ENCODE measurements around the gene SCLY.
"Not testable (repeated sequence)": the region's sequence is repeated elsewhere in the genome, so short reads cannot be mapped to it uniquely, and the experiment has no call there.

The SCLY gene, protein sequence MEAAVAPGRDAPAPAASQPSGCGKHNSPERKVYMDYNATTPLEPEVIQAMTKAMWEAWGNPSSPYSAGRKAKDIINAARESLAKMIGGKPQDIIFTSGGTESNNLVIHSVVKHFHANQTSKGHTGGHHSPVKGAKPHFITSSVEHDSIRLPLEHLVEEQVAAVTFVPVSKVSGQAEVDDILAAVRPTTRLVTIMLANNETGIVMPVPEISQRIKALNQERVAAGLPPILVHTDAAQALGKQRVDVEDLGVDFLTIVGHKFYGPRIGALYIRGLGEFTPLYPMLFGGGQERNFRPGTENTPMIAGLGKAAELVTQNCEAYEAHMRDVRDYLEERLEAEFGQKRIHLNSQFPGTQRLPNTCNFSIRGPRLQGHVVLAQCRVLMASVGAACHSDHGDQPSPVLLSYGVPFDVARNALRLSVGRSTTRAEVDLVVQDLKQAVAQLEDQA

DNA sequence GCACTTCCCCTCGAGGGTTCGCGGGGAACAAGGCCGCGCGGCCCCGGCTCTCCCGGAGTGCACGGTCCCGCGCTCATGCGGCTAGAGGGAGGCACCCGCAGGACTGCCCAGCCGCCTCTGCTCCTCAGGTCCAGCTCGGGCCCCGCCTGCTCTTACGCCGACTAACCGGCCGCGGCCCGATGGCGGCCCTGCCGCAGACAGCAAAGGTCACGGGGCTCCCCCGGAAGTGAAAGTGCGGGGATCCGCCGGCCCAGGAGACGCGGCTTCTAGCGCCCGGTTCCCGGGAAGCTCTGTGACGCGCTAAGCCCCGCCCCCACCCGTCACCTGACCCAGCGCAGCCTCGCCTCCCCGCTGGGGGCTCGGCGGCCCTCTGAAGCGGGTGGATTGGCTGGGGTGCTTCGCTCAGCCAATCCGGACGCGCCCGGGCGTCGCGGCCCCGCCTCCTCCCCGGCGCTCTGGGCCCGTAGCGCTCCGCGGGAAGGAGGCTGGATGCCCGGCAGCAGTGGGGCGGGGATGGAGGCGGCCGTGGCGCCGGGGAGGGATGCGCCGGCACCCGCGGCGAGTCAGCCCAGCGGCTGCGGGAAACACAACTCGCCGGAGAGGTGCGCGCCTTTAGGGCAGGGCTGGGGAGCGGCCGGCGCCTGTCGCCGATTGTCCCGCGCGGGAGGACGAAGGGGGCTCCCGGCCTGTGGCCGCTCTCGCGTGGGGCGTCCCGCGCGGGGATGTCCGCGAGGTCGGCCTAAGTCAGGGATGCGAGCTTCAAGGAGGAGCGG, at the start of gene SCLY:
Gene SCLY (plus strand): TSS at position 460 of the 773 bp plus-strand sequence. CDS start 54 bp downstream, at position 514.
- peak; percentile 95 for DNase-seq

DNA sequence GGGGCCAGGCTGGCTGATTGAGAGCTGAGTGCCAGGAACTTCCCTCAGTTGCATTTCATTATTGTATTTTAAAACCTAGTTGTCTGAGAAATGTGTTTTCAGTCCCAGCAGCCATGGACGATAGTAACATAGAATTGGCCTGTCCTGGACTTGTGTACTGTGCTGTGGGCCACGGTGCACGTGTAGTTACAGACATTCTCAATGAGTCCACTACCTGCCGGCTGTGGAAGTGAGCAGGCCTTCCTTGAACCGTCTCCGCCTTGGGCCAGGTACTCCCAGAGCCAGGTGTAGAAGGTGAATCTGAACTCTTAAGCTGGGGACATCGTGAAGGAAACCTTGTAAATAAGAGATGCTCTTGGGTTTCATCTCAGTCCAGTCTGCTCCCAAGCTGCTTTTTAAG, 47.0 kb upstream of the SCLY start:
- DNase-seq: no peak

DNA sequence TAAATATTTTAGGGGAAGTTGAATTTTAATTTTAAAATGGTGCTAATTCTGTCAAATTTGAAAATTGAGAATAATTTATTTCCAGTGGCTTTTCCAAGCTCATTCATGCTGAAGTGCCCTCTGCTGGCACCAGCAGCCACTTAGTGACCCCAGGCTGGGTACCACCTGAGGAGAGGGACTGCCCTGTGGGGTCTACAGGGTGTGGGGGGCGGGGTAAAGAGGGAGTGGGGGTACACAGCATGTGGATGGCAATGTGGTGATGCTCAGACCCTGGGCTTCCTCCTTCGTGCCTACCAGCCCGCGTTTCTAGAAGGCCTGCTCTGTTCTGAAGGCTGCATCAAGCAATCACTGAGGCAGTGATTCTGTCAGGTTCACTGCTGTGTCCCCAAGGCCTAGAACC, 45.1 kb upstream of the SCLY start:
- no peak for DNase-seq

DNA sequence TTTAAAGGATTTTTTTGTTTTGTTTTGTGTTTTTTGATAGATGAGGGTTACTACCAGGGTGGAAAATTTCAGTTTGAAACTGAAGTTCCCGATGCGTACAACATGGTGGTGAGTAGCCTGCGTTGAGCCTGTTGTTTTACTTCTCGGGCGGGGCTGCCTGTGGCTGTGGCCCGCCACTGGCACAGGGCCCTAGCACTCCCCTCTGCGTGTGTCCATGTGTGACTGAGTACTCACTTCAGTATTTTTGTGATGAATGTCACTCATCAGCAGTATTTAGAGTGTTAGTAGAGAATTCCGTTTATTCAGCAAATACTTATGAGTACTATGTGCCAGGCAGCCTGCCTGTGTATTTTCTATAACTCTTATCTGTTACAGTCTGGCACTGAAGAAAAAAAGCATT, 44.3 kb upstream of the SCLY start:
- DNase-seq: no peak

DNA sequence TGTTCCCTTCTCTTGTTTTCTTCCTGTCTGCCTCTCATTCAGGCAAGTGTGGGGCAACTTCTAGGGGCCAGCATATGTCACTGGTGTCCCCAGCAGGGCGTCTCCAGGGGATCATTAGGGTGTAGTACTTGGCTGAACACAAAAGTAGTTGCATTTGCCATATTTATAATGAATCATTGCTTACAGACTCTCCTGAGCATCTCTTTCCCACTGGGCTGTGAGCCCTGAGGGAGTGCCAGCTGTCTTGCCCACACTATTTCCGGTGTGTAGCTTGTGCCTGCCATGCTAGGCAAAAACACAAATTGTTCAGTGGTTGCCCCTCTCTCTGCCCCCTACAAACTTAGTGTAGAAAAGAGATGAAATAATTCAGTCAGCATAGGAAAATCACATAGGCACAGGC, 40.8 kb upstream of the SCLY start:
- DNase-seq: no peak

DNA sequence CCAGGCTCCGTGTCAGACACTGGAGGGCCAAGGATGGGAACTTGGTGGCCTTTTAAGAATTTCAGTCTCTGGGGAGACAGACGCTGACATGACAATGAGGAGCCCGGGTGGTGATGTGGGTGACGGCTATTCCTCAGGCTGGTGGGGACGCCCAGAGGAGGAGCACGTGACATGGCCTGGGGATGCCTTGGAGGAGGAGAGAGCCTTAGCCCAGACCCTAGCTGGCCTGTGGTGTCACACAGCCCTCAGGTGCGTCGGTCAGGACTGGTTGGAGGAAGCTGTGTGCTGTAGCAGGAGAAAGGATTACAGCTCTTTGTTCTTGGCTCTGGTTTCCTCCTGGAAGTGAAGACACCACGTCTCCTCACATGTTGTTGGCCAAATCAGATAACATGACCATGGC, 40.0 kb upstream of the SCLY start:
- no peak for DNase-seq

DNA sequence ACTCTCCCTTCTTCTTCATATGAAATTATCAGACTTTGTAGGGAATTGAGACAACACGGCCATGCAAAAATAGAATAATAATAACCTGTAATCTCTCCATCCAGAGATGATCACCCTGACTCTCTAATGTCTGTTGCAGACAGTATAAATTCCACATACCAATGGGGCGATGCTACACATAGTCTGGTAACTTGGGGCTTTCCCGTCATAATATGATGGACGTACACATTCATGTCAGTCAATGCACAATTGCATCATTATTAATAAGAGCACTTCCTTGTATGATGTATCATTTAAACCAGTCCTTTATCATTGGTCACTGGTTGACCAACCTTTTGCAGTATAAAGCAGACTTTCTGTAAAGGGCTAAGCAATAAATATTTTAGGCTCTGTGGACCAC, 39.5 kb upstream of the SCLY start:
- no peak for DNase-seq

DNA sequence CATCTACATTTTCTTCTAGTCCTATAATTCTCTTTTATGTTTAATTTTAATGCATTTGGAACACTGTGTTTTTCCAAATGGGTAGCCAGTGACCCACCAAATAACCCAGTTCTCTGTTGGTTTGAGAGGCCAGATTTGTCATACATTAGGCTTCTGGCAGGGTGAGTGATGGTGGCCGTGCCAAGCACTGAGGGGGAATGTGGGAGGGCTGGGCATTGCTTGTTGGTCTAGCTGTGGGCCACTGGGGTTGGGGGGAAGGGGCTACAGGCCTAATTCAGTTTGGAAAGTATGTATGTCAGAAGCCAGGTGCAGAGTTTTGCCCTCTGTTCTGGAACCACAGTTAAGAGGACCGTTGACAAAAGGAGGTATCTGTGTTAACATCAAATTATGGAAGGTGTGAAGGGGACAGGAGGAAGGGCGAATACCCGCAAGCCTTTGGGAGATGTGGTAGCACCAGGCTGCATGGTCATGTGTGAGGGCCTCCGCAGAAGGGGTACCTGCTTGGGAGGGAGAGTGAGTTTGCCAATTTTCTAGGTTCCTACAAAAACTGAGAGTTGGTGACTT, 38.1 kb upstream of the SCLY start:
- DNase-seq: no peak

DNA sequence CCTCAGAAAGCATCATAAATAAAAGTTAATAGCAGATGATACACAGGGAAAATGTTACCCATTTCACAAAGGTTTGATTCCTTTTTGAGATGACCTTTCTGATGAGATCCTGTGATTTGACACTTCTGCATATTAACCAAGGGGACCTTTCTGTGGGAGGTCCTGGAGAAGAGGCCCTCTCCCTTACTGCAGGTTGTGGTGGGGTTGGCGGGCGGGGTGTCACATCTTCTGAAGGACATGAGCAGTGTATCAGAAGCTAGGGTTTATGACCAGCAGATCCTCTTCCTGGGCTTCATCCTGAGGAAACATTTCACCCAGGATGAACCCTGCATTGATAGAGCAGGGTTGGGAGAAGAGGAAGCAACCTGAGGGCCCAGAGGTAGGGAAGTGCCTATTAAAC, 37.2 kb upstream of the SCLY start:
- no peak for DNase-seq

DNA sequence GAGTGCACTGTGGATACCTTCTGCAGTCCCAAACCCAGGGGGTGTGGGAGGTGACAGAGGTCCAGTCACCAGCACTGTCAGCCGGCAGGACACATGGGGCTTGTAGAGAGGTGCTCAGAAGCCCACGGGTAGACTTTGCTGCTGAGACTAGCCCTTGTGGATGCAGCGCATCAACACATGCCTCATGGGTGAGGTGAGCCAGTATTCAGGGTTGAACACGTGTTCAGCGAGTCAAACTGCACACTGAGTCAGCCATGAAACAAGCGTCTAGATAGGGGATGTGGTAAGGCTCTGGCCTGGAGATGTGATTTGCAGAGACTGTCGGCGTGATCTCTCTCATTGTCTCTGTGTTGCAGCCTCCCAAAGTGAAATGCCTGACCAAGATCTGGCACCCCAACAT, 35.8 kb upstream of the SCLY start:
- peak; percentile 68 for DNase-seq

DNA sequence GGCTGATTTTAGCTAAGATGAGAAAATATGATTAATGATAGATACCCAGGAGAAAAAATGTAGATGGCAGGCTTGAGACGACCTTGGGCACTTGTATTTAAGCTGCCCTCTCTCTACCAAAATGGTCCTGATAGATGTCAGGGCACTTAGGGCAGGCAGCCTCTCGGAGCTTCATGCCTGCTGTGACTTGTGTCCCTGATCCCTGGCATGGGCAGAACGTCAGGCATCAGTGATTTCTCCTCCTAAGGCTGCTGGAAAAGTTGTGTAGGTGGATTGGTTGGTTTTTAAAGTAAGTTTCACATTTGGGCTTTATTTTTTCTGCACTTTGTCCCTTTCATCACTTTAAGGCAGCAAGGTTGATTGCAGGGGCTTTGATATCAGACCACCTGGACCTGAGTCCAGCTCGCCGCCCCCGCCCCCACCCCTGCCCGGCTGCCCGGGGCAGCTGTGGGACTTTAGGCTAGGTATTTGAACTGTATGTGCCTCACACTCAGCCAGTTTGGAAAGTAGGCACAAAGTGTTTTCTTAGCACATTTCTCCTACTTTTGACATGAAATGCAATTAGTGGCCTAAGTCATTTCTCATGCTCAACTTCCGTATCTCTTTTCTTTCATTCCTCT, 35.0 kb upstream of the SCLY start:
- no peak for DNase-seq

DNA sequence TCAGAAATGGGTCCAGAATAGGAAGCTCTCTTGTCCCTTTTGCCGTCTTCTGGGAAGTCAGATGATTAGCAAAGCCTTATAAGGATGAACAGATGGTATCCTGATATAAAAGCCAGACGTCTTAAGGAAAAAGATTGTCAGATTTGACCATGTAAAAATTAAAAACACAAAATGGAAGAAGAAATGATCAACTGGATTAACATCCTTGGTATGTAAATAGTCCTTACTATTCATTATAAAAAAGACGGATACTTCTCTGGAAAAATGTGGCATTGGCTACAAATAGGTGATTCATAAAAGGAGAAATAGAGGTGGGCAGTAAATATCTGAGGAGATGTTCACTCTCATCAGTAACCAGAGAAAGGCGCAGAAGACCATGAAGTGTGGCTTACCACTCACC, 33.7 kb upstream of the SCLY start:
- DNase-seq: no peak

DNA sequence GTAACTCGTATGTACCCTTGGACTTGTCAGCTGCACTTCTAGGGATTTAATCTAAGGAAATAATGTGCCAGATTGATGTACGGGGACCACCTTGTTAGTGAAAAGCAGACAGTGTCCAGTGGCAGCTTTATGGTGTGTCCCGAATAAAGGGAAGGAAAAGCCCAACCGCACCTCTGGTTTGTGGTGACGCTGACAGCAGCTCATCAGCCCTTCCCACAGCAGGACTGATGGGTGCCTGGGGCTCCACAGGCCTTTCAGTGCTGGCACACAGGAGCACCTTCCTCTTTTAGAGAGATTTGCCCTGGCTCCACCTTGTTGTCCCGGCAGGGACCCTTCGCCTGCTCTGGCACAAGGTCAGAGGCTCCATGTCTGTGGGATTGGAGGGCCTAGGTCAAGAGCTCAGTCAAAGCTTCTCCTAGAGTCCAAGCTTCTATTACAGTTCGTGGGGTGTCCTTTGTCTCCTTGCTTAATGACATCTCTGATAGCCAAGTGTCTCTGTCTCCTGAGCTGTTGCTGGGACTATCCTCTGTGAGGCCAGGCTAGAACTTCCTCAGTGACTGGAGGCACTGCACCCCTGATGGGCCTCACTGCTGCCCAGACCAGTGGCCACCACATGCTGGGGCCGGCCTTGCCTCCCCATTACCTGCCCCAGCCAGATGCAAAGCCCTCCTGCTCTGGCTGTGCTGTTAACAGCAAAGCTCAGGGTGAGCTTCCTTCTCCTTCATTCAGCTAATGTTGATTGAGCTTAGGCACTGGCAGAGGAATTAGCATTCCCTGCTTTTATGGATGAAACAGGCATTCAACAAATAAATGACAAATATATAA, 33.0 kb upstream of the SCLY start:
- DNase-seq: peak; percentile 68

DNA sequence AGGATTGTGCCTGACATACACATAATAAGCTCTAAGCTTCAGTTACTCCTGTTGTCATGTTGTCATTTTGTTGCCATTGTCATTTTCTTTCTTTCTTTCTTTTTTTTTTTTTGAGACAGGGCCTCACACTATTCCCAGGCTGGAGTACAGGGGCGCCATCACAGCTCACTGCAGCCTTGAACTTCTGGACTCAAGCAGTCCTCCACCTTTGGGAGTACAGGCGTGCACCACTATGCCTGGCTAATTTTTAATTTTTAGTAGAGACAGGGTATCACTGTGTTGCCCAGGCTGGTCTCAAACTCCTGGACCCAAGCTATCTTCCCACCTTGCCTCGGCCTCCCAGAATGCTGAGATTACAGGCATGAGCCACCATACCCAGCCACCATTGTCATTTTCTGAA, 30.9 kb upstream of the SCLY start:
- no peak for DNase-seq

DNA sequence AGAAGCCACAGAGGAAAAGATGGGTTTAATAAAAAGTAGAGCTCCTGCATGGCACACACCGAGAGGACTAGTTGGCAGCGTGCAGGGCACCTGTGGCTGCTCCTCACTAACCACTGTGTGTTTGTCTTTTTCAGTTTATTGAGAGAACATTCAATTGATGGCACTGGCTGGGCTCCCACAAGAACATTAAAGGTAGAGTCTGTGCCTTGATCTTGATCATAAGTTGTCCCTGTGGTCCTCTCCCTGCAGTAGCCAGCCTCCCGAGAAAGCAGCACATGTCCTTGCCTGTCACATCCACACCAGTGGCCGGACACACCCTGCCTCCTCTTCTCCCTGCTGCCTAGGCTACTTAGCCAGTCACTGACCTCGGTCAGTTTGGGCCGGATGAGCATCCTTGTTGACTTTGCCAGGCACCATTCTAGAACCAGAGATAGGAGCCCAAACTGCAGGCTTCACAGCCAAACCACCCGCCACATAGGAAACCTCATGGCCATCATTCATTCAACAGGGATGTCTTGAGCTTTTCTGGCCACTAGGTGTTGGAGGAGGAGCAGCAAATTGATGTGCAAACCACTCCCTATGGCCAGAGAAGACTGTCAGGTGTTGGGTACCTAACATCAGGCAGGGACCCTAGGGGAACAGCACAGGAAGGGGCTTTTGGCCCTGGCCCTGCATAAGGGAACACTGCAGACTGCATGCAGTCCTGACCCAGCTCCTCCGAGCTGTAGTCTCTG, 30.2 kb upstream of the SCLY start:
- DNase-seq: no peak

DNA sequence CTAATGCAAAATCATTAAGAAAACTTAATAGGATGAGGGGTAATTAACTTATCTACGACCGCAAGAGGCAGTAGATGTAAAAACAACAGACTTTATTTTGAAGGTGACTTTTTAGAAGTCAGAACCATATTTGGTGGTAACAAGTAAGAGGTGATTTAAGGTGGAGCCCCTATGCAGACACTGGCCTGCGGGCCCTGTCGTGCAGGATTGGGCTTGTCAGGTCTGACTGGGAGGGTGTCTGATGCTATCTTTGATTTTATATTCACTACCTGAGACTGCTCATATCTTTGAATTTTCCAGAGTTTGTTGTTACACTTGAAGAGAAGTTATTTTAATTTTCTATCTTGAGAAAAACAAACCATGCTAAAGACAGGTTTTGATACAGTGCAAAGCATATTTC, 29.1 kb upstream of the SCLY start:
- DNase-seq: no peak

DNA sequence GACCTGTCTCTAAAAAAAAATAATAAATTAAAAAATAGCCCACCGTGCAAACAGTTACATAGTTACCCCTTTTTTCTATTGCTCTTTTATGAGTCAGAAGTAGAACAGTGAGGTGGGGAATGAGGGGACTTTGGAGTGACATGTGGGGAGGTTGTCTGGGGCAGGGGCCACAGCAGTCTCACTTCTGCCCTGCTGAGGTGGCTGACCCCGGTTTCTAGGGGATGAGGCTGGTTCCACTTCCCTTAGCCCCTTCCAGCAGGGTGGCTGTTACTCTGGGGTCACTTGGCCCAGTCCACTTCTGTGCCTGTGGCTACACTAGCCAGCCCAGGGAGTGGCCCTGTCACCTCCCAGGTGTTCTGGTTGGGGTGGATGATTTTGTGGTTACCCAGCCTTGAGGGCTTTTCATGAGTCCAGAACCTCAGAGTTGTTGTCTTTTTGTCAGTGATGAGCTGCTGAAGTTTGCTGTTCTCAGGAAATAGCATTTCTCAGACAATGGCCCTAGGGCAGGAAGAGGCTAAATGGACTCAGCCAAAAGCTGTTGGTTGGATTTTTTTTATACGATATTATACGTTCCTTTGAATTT, 28.0 kb upstream of the SCLY start:
- DNase-seq: peak; percentile 47

DNA sequence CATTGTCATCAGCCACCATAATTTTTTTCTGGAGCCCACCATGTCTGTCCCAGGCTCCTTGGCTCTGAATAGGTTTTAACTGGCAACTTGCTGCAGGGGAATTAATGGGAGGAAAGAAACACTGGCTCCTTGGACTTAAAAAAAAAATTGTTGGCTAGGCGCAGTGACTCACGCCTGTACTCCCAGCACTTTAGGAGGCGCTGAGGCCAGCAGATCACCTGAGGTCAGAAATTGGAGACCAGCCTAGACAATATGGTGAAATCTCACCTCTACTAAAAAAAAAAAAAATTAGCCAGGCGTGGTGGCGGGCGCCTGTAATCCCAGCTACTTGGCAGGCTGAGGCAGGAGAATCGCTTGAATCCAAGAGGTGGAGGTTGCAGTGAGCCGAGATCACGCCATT, 26.8 kb upstream of the SCLY start:
- not testable (repeated sequence) for DNase-seq

DNA sequence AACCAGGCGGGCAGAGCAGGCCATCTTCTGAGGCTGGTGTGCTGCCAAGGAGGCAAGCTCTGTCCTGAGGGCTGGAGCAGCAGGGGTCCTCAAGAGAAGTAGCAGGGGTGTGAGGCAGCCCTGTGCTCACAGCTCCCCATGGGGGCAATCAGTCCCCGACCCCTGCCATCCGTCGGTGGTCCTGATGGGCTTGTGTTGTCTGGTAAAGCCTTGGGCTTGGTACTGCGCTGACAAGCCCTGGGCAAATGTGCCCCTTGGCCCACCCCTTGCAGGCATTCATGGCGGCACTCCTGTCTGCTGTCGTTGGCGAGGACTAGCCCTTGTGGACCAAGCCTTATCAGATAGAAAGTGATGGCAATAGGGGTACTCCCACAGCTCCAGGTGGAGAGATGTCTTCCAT, 22.6 kb upstream of the SCLY start:
- DNase-seq: no peak

DNA sequence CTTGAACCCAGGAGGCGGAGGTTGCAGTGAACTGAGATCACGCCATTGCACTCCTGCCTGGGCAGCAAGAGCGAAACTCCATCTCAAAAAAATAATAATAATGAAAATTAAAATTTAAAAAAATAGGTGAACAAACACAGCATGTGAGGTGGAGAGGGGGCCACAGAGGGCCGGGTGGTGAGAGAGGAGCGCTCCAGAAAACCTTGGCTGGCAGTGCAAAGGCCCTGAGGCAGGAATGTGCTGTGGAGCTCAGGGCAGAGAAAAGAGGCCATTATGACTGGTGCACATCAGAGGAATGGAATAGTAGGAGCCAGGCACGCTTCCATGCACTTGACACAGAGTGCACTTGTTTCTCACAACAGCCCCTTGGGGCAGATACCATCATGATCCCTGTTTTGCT, 21.6 kb upstream of the SCLY start:
- no peak for DNase-seq

DNA sequence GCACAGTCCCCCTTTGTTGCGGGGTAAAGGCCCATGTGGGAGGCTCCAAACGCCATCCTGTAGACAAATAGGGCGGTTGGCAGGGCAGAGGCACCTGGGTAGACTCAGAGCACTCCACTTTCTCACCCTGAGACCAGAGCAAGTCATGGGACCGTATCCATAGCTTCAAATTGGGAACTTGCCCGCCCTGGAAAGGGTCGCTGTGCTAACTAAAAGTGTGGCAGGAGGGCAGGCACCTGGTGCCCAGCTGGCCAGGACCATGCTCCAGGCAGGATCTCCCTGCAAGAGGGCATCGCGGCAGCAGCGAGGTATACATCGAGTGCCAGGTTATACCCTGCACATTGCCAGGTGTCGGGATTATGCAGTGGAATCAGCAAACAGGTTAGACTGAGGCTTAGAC, 20.8 kb upstream of the SCLY start:
- DNase-seq: no peak

DNA sequence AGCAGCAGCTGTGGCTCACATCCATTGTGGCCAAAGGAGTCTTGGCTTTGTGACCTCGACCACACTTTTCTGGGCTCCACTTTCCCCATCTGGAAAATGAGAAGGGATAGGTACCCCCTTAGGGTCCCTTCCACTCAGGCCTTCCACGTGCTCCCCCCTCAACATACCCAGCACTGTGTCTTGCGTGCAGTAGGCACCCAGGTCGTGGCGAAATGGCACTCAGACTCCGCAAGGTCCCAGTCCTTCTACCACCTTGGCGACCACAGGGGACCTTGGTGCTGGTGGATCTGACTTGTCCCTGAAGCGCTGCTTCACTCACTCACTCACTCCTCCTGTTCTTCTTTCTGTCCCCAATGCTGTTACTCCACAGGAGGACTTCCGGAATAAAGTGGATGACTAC, 19.9 kb upstream of the SCLY start:
- no peak for DNase-seq
